B cell (primary cell): ENCODE data around the gene AOAH. TPM values are rescaled to one million over a fixed set of nuclear protein-coding genes. Genes with fewer than 3 reads are reported as not detected.

Experiments used
- ATAC-seq: fragments of 200-7000 bp; cut with Tn5 transposase; one replicate; pipeline ENCODE4 v1.10.0; 2021; ENCODE audit warnings: low read depth, mild to moderate bottlenecking, moderate number of reproducible peaks, moderate library complexity
- CTCF ChIA-PET: fragments of 350-600 bp; sonication (Branson Sonifier 250); formaldehyde crosslinking; loops from one replicate; lab custom pipeline; 2021; ENCODE audit warnings: antibody characterized with exemption, inconsistent platforms; lab: Charles Lee
- POLR2A ChIA-PET: fragments of 350-600 bp; sonication (Branson Sonifier 250); formaldehyde crosslinking; loops from one replicate; lab custom pipeline; 2021; ENCODE audit warnings: antibody characterized with exemption; lab: Charles Lee
- DNase-seq: peaks from one replicate; pipeline ENCODE4 v3.0.0; 2013
- H2AFZ ChIP-seq: 2 replicates; pipeline ENCODE4 v1.6.1; 2012; ENCODE audit warnings: mild to moderate bottlenecking, low read depth, low read length; ENCODE audit not compliant: insufficient read depth, poor library complexity, severe bottlenecking
- H3K27ac ChIP-seq, 2 donors: 1 replicate in 1 of 2; 2 replicates in 1 of 2; pipeline ENCODE4 v1.5.1; 2012 to 2013; ENCODE audit warnings: low read length in 2 of 2, mild to moderate bottlenecking in 2 of 2, moderate library complexity in 1 of 2
- H3K27me3 ChIP-seq, 4 experiments: fragments of 200-600 bp in 1 of 4; sonication (generic) in 1 of 4; replicated peaks in 1 of 4; 1 replicate in 2 of 4; 2 replicates in 2 of 4; pipeline versions ENCODE4 v1.6.1 to v1.7.0; 2013 to 2016; ENCODE audit warnings: low read length in 3 of 4, mild to moderate bottlenecking in 2 of 4, mixed read lengths in 1 of 4, moderate library complexity in 1 of 4; ENCODE audit not compliant: insufficient read depth in 4 of 4, control insufficient read depth in 3 of 4; ENCODE audit errors: control extremely low read depth in 1 of 4
- H3K36me3 ChIP-seq, 2 experiments: replicated peaks in 1 of 2; 1 replicate in 1 of 2; 2 replicates in 1 of 2; pipeline versions ENCODE4 v1.6.1 to v1.7.1; 2013; ENCODE audit warnings: low read length in 1 of 2; ENCODE audit not compliant: insufficient read depth in 2 of 2, control insufficient read depth in 1 of 2; ENCODE audit errors: control extremely low read depth in 1 of 2, extremely low read depth in 1 of 2
- H3K4me1 ChIP-seq, 2 donors: fragments of 200-600 bp in 1 of 2; sonication (generic) in 1 of 2; 1 replicate in 1 of 2; 2 replicates in 1 of 2; pipeline versions ENCODE4 v1.5.1 to v1.6.1; 2013 to 2017; ENCODE audit warnings: low read length in 2 of 2; ENCODE audit not compliant: control insufficient read depth in 2 of 2, insufficient read depth in 2 of 2
- H3K4me2 ChIP-seq: replicated peaks from 2 replicates; pipeline ENCODE3; 2012; ENCODE audit warnings: mild to moderate bottlenecking, low read depth, low read length; ENCODE audit not compliant: poor library complexity, severe bottlenecking
- H3K4me3 ChIP-seq, 5 experiments: fragments of 200-600 bp in 1 of 5; sonication (generic) in 1 of 5; 1 replicate in 3 of 5; 2 replicates in 2 of 5; pipeline versions ENCODE4 v1.5.1 to v1.7.0; 2011 to 2016; ENCODE audit warnings: low read length in 4 of 5, mild to moderate bottlenecking in 4 of 5, low read depth in 2 of 5, control low read depth in 1 of 5, moderate library complexity in 1 of 5; ENCODE audit not compliant: insufficient read depth in 1 of 5; ENCODE audit errors: control extremely low read depth in 1 of 5, extremely low read depth in 1 of 5
- H3K79me2 ChIP-seq: fragments of 200-600 bp; sonication (generic); one replicate; pipeline ENCODE4 v1.6.0; 2016; ENCODE audit warnings: low read length; ENCODE audit not compliant: control insufficient read depth, insufficient read depth
- H3K9ac ChIP-seq: fragments of 200-600 bp; sonication (generic); 2 replicates; pipeline ENCODE4 v1.6.1; 2017; ENCODE audit warnings: mild to moderate bottlenecking, low read length, moderate library complexity
- H3K9me3 ChIP-seq, 3 donors: one replicate each; pipeline versions ENCODE4 v1.6.1 to v1.7.1; 2013; ENCODE audit warnings: low read length in 2 of 3; ENCODE audit not compliant: control insufficient read depth in 2 of 3, insufficient read depth in 1 of 3; ENCODE audit errors: control extremely low read depth in 1 of 3
- H4K20me1 ChIP-seq: 2 replicates; pipeline ENCODE4 v1.6.0; 2012; ENCODE audit warnings: mild to moderate bottlenecking, low read length; ENCODE audit not compliant: insufficient read depth, control insufficient read depth, poor library complexity, severe bottlenecking
- H3K27ac Mint-ChIP-seq: one replicate; pipeline ENCODE4 v1.8.0; 2021; ENCODE audit warnings: mixed read lengths
- H3K27me3 Mint-ChIP-seq: one replicate; pipeline ENCODE4 v1.8.0; 2021; ENCODE audit warnings: mixed read lengths
- H3K4me1 Mint-ChIP-seq: one replicate; pipeline ENCODE4 v1.8.0; 2021; ENCODE audit warnings: mixed read lengths
- H3K4me3 Mint-ChIP-seq: one replicate; pipeline ENCODE4 v1.8.0; 2021; ENCODE audit warnings: mixed read lengths
- H3K9me3 Mint-ChIP-seq: one replicate; pipeline ENCODE4 v1.8.0; 2022; ENCODE audit warnings: mixed read lengths; ENCODE audit not compliant: insufficient read depth
- EZH2 ChIP-seq: IDR thresholded peaks from 2 replicates; pipeline ENCODE4 v1.6.1; 2012; ENCODE audit warnings: borderline replicate concordance, low read depth, mild to moderate bottlenecking, moderate library complexity, low read length; ENCODE audit not compliant: insufficient read depth, poor library complexity, severe bottlenecking
- WGBS: methylation state at CpG from one replicate; pipeline ENCODE4 v1.1.5; 2013; ENCODE audit warnings: missing lambda C conversion rate; ENCODE audit not compliant: insufficient coverage; 5-methylcytosine and 5-hydroxymethylcytosine counted together
- intact Hi-C: fragments of 100-400 bp; cut with micrococcal nuclease; formaldehyde crosslinking; loops from one replicate; pipeline ENCODE4 v1.10.0; 2022
- polyA plus RNA-seq: library from polyadenylated mRNA; depleted of rRNA; stranded (reverse); fragments of >200 nt; gene quantifications from 2 replicates; pipeline ENCODE4 v1.2.3, GENCODE V29; 2012
- total RNA-seq, 2 donors: library from RNA; stranded (reverse); fragments of 120-200 nt in 1 of 2; gene quantifications; 1 replicate in 1 of 2; 2 replicates in 1 of 2; pipeline versions ENCODE4 v1.2.3 to v1.2.4, GENCODE V29; 2013 to 2022
- TF ChIP-seq, protein P1 (sequence below): fragments of 200-600 bp; IDR thresholded peaks from one replicate; pipeline ENCODE4 v1.8.0; 2022; ENCODE audit warnings: antibody characterized with exemption, mild to moderate bottlenecking

Gene AOAH
- total and polyA plus RNA-seq, 2 donors (not counting 1 experiment from before 2014, with no cell fraction given): 2.6 to 5.0 TPM

- ChIA-PET POLR2A (no interaction called here), CTCF (no interaction called here)
- no peaks in the 10 kb centered on the region for H4K20me1 ChIP-seq
- H2AFZ ChIP-seq: no peak overlapping the region
- H3K36me3 ChIP-seq: peaks cover 0 to 3% of the 10 kb centered on the region in 2 experiments
- H3K27ac ChIP-seq: no peak overlapping the region
- Mint-ChIP-seq H3K27ac (no peak overlapping the region), H3K4me3 (no peak overlapping the region), H3K4me1 (peaks cover 4% of the 10 kb centered on the region), H3K9me3 (no peaks in the 10 kb centered on the region), H3K27me3 (peaks cover 6% of the 10 kb centered on the region)
- ATAC-seq (no peak), DNase-seq (no peak)
- no peak overlapping the region for H3K4me2 ChIP-seq
- no peak for TF ChIP-seq EZH2
- TF ChIP-seq, protein P1, sequence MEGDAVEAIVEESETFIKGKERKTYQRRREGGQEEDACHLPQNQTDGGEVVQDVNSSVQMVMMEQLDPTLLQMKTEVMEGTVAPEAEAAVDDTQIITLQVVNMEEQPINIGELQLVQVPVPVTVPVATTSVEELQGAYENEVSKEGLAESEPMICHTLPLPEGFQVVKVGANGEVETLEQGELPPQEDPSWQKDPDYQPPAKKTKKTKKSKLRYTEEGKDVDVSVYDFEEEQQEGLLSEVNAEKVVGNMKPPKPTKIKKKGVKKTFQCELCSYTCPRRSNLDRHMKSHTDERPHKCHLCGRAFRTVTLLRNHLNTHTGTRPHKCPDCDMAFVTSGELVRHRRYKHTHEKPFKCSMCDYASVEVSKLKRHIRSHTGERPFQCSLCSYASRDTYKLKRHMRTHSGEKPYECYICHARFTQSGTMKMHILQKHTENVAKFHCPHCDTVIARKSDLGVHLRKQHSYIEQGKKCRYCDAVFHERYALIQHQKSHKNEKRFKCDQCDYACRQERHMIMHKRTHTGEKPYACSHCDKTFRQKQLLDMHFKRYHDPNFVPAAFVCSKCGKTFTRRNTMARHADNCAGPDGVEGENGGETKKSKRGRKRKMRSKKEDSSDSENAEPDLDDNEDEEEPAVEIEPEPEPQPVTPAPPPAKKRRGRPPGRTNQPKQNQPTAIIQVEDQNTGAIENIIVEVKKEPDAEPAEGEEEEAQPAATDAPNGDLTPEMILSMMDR: no peak
- intact Hi-C loops: no loop called here
- 54% methylated on average over 4 of the region's 4 CpGs for WGBS
- H3K27me3 ChIP-seq: no peaks in the 10 kb centered on the region
- H3K79me2 ChIP-seq: no peaks in the 10 kb centered on the region
- H3K9me3 ChIP-seq: no peaks in the 10 kb centered on the region
- no peak overlapping the region for H3K4me3 ChIP-seq
- H3K9ac ChIP-seq: no peak overlapping the region
- H3K4me1 ChIP-seq: no peaks in the 10 kb centered on the region
These were observed 86.9 kb downstream of the AOAH start for GRCh38 chr7:36637417-36637816.

GRCh38 chr7:36636126-36636525 is 88.2 kb downstream of the AOAH start:
- CTCF ChIA-PET: interaction anchor here (1.0 kb wide), 1 partner anchor 33 kb away, joined by 5 read pairs; no protein-coding TSS in a partner anchor
- Mint-ChIP-seq H3K4me3 (no peak overlapping the region), H3K27ac (no peak overlapping the region), H3K27me3 (peaks cover 6% of the 10 kb centered on the region), H3K4me1 (peaks cover 4% of the 10 kb centered on the region), H3K9me3 (no peaks in the 10 kb centered on the region)
- peaks cover 0 to 3% of the 10 kb centered on the region in 2 experiments for H3K36me3 ChIP-seq
- intact Hi-C loops: no loop called here
- H3K9ac ChIP-seq: no peak overlapping the region
- WGBS: 95% methylated on average over 3 of the region's 5 CpGs
- no peak for DNase-seq
- H3K27ac ChIP-seq: no peak overlapping the region
- H3K79me2 ChIP-seq: no peaks in the 10 kb centered on the region
- H2AFZ ChIP-seq: no peak overlapping the region
- H3K27me3 ChIP-seq: no peaks in the 10 kb centered on the region
- no peak overlapping the region for H3K4me2 ChIP-seq
- TF ChIP-seq, protein P1: no peak
- no peak for TF ChIP-seq EZH2
- no peaks in the 10 kb centered on the region for H4K20me1 ChIP-seq
- ATAC-seq: no peak
- POLR2A ChIA-PET: no interaction called here
- H3K9me3 ChIP-seq: no peaks in the 10 kb centered on the region
- no peak overlapping the region for H3K4me3 ChIP-seq
- no peaks in the 10 kb centered on the region for H3K4me1 ChIP-seq
